HepG2 (cell line): ENCODE results near the gene PRCD. TPM values are rescaled to one million over a fixed set of nuclear protein-coding genes. Genes with fewer than 3 reads are reported as not detected.

ENCODE experiments used
- ATF2 ChIP-seq: sonication (generic); formaldehyde crosslinking; IDR thresholded peaks from 2 replicates; pipeline ENCODE4 v1.4.0; 2020; ENCODE audit warnings: missing genetic modification reagents
- CHD2 ChIP-seq: IDR thresholded peaks from 2 replicates; pipeline ENCODE4 v1.6.1; 2011; ENCODE audit warnings: low read depth, low read length, improper control_type of control experiment
- CHD4 ChIP-seq: fragments of 200-600 bp; sonication (generic); IDR thresholded peaks from 2 replicates; pipeline ENCODE4 v1.7.0; 2017; ENCODE audit warnings: mild to moderate bottlenecking, low read length, borderline replicate concordance
- HNRNPLL ChIP-seq: fragments of 200-400 bp; formaldehyde crosslinking; IDR thresholded peaks from 2 replicates; pipeline ENCODE4 v1.6.1; 2017; ENCODE audit warnings: mild to moderate bottlenecking, low read depth, low read length; ENCODE audit not compliant: poor library complexity, severe bottlenecking
- KLF6 ChIP-seq: IDR thresholded peaks from 2 replicates; pipeline ENCODE4 v1.8.0; 2016; ENCODE audit warnings: missing biosample characterization, missing genetic modification reagents
- MED8 ChIP-seq: sonication (generic); formaldehyde crosslinking; IDR thresholded peaks from 2 replicates; pipeline ENCODE4 v1.8.1; 2023; ENCODE audit warnings: mild to moderate bottlenecking, missing genetic modification reagents; ENCODE audit not compliant: insufficient replicate concordance
- NCOR1 ChIP-seq: fragments of 200-600 bp; sonication (generic); IDR thresholded peaks from 2 replicates; pipeline ENCODE4 v1.7.0; 2017; ENCODE audit warnings: antibody characterized with exemption, low read length, borderline replicate concordance
- NFRKB ChIP-seq: fragments of 450-650 bp; IDR thresholded peaks from 2 replicates; pipeline ENCODE4 v1.6.1; 2017
- PHB2 ChIP-seq: fragments of 450-650 bp; IDR thresholded peaks from 2 replicates; pipeline ENCODE4 v1.6.1; 2018; ENCODE audit not compliant: partially characterized antibody
- PLSCR1 ChIP-seq: sonication (generic); formaldehyde crosslinking; IDR thresholded peaks from 2 replicates; pipeline ENCODE4 v1.5.0; 2020; ENCODE audit warnings: missing genetic modification reagents, mild to moderate bottlenecking, borderline replicate concordance
- RCOR2 ChIP-seq: IDR thresholded peaks from 2 replicates; pipeline ENCODE4 v1.6.1; 2016; ENCODE audit warnings: missing biosample characterization, missing genetic modification reagents
- SMAD1 ChIP-seq: sonication (generic); formaldehyde crosslinking; IDR thresholded peaks from 2 replicates; pipeline ENCODE4 v1.4.0; 2020; ENCODE audit warnings: missing genetic modification reagents, low read depth, mild to moderate bottlenecking, borderline replicate concordance
- TAF1 ChIP-seq: sonication (generic); formaldehyde crosslinking; IDR thresholded peaks from 2 replicates; pipeline ENCODE4 v1.4.0; 2020; ENCODE audit warnings: missing genetic modification reagents
- TCF7L2 ChIP-seq: IDR thresholded peaks from 2 replicates; pipeline ENCODE4 v1.6.1; 2011; ENCODE audit warnings: mild to moderate bottlenecking, low read depth, low read length, moderate library complexity
- ZFP90 ChIP-seq: sonication (generic); formaldehyde crosslinking; IDR thresholded peaks from 2 replicates; pipeline ENCODE4 v1.8.0; 2022; ENCODE audit warnings: missing genetic modification reagents, mild to moderate bottlenecking, inconsistent platforms, borderline replicate concordance
- ZFYVE20 ChIP-seq: sonication (generic); formaldehyde crosslinking; IDR thresholded peaks from 2 replicates; pipeline ENCODE4 v1.8.0; 2023; ENCODE audit warnings: low read depth, mild to moderate bottlenecking, moderate library complexity, missing genetic modification reagents, borderline replicate concordance
- ZNF136 ChIP-seq: sonication (generic); formaldehyde crosslinking; IDR thresholded peaks from 2 replicates; pipeline ENCODE4 v1.8.1; 2022; ENCODE audit warnings: low read depth, mild to moderate bottlenecking, moderate library complexity, missing genetic modification reagents
- ZNF556 ChIP-seq: sonication (generic); formaldehyde crosslinking; IDR thresholded peaks from 2 replicates; pipeline ENCODE4 v1.4.0; 2020; ENCODE audit warnings: mild to moderate bottlenecking, missing genetic modification reagents, borderline replicate concordance
- ZNF562 ChIP-seq: sonication (generic); formaldehyde crosslinking; IDR thresholded peaks from 2 replicates; pipeline ENCODE4 v1.8.0; 2022; ENCODE audit warnings: missing genetic modification reagents, borderline replicate concordance
- polyA plus RNA-seq, 8 experiments: library from polyadenylated mRNA; depleted of rRNA in 3 of 8; stranded (reverse) in 7 of 8; unstranded in 1 of 8; fragments of >200 nt; fragmentation: Illumina TruSeq in 4 of 8; extraction: Trizol in 4 of 8; gene quantifications; 2 replicates each; pipeline versions ENCODE4 v1.2.1 to v1.2.3, GENCODE V29; 2011 to 2016; ENCODE audit warnings: low read depth in 4 of 8, missing spikeins in 1 of 8, mixed read lengths in 1 of 8; ENCODE audit not compliant: insufficient read depth in 1 of 8
- total RNA-seq, 5 experiments: library from RNA; depleted of rRNA; stranded (reverse); fragments of >200 nt; fragmentation: Illumina TruSeq; extraction: Trizol; gene quantifications; 2 replicates each; pipeline ENCODE4 v1.2.3, GENCODE V29; 2016; ENCODE audit warnings: low read depth in 1 of 5
- TF ChIP-seq, protein P1 (sequence below): sonication (generic); formaldehyde crosslinking; IDR thresholded peaks from 2 replicates; pipeline ENCODE4 v1.4.0; 2020; ENCODE audit warnings: missing genetic modification reagents, borderline replicate concordance
- TF ChIP-seq, protein P2 (sequence below): sonication (generic); formaldehyde crosslinking; IDR thresholded peaks from 2 replicates; pipeline ENCODE4 v1.4.0; 2020; ENCODE audit warnings: mild to moderate bottlenecking, missing genetic modification reagents
- TF ChIP-seq, protein P3 (sequence below): fragments of 450-650 bp; IDR thresholded peaks from 2 replicates; pipeline ENCODE4 v1.6.1; 2017

PRCD gene
- total and polyA plus RNA-seq, 2 of the 13 experiments (the other 11 are each of a cell fraction or from before 2014, with no cell fraction given): 0.51 TPM; not detected in 1

DNA sequence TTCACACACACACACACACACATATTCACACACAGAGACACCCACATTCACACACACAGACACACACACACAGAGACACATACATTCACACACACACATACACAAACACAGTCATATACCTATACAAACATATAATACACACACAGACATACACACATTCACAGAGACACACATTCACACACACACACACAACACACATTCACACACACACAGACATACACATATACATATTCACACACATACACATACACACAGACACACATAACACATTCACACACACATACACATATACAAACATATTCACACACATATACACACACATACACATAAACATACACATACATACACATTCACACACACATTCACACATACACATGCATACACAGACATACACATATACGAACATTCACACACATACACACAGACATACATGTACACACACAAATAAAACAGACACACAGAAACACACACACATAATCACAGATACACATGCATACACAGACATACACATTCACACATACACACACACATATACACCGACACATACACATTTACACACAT is 7.9 kb downstream of the PRCD start (continued):
- TF ChIP-seq NFRKB (no peak; the same call in 1 of the 2 replicates), RCOR2 (CRISPR knock-in tag) (no peak), ZNF562 (CRISPR knock-in tag) (no peak), NCOR1 (no peak), TAF1 (CRISPR knock-in tag) (no peak), ATF2 (CRISPR knock-in tag) (no peak), CHD2 (no peak), HNRNPLL (no peak), ZFP90 (CRISPR knock-in tag) (no peak; the same call in 1 of the 2 replicates), ZNF136 (no peak), ZNF556 (CRISPR knock-in tag) (0 out of 2 replicates have a peak, but pooled peaks have one; percentile 8), KLF6 (no peak), ZFYVE20 (CRISPR knock-in tag) (no peak), SMAD1 (CRISPR knock-in tag) (no peak), TCF7L2 (no peak), MED8 (CRISPR knock-in tag) (no peak), PHB2 (peak; percentile 99), PLSCR1 (no peak), CHD4 (peak; percentile 42; the same call in 1 of the 2 replicates)
- TF ChIP-seq, protein P1, sequence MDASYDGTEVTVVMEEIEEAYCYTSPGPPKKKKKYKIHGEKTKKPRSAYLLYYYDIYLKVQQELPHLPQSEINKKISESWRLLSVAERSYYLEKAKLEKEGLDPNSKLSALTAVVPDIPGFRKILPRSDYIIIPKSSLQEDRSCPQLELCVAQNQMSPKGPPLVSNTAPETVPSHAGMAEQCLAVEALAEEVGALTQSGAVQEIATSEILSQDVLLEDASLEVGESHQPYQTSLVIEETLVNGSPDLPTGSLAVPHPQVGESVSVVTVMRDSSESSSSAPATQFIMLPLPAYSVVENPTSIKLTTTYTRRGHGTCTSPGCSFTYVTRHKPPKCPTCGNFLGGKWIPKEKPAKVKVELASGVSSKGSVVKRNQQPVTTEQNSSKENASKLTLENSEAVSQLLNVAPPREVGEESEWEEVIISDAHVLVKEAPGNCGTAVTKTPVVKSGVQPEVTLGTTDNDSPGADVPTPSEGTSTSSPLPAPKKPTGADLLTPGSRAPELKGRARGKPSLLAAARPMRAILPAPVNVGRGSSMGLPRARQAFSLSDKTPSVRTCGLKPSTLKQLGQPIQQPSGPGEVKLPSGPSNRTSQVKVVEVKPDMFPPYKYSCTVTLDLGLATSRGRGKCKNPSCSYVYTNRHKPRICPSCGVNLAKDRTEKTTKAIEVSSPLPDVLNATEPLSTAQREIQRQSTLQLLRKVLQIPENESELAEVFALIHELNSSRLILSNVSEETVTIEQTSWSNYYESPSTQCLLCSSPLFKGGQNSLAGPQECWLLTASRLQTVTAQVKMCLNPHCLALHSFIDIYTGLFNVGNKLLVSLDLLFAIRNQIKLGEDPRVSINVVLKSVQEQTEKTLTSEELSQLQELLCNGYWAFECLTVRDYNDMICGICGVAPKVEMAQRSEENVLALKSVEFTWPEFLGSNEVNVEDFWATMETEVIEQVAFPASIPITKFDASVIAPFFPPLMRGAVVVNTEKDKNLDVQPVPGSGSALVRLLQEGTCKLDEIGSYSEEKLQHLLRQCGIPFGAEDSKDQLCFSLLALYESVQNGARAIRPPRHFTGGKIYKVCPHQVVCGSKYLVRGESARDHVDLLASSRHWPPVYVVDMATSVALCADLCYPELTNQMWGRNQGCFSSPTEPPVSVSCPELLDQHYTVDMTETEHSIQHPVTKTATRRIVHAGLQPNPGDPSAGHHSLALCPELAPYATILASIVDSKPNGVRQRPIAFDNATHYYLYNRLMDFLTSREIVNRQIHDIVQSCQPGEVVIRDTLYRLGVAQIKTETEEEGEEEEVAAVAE (CRISPR knock-in tag): peak; percentile 12; the same call in 1 of the 2 replicates
- TF ChIP-seq, protein P2, sequence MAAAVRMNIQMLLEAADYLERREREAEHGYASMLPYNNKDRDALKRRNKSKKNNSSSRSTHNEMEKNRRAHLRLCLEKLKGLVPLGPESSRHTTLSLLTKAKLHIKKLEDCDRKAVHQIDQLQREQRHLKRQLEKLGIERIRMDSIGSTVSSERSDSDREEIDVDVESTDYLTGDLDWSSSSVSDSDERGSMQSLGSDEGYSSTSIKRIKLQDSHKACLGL (CRISPR knock-in tag): no peak
- TF ChIP-seq, protein P3, sequence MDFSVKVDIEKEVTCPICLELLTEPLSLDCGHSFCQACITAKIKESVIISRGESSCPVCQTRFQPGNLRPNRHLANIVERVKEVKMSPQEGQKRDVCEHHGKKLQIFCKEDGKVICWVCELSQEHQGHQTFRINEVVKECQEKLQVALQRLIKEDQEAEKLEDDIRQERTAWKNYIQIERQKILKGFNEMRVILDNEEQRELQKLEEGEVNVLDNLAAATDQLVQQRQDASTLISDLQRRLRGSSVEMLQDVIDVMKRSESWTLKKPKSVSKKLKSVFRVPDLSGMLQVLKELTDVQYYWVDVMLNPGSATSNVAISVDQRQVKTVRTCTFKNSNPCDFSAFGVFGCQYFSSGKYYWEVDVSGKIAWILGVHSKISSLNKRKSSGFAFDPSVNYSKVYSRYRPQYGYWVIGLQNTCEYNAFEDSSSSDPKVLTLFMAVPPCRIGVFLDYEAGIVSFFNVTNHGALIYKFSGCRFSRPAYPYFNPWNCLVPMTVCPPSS: no peak; the same call in none of the 2 replicates
